Calu3 (cell line): ENCODE results near the gene RUNX2. TPM values are rescaled to one million over a fixed set of nuclear protein-coding genes. Genes with fewer than 3 reads are reported as not detected.

Experiments used
- BruUV-seq: library from RNA; stranded (reverse); fragments of 400-500 nt; replicated peaks from 2 replicates; lab custom pipeline; 2021; lab: Mats Ljungman, UMichigan
- CTCF ChIA-PET: fragments of 300-600 bp; sonication (Branson Sonifier 250); formaldehyde crosslinking; loops from one replicate; lab custom pipeline; 2022; ENCODE audit warnings: antibody characterized with exemption; lab: Charles Lee
- DNase-seq: peaks from one replicate; pipeline ENCODE4 v3.0.0; 2022
- H3K27ac Mint-ChIP-seq: one replicate; pipeline ENCODE4 v1.8.0; 2022; ENCODE audit warnings: mixed read lengths; ENCODE audit not compliant: unreplicated experiment
- H3K27me3 Mint-ChIP-seq: one replicate; pipeline ENCODE4 v1.8.0; 2022; ENCODE audit warnings: mixed read lengths; ENCODE audit not compliant: unreplicated experiment
- H3K36me3 Mint-ChIP-seq: one replicate; pipeline ENCODE4 v1.8.0; 2022; ENCODE audit warnings: mild to moderate bottlenecking, moderate library complexity, mixed read lengths; ENCODE audit not compliant: insufficient read depth, unreplicated experiment
- H3K4me1 Mint-ChIP-seq: one replicate; pipeline ENCODE4 v1.8.0; 2022; ENCODE audit warnings: mild to moderate bottlenecking, low read depth, mixed read lengths; ENCODE audit not compliant: unreplicated experiment
- H3K4me3 Mint-ChIP-seq: one replicate; pipeline ENCODE4 v1.8.0; 2022; ENCODE audit warnings: mild to moderate bottlenecking, low read depth, moderate library complexity, mixed read lengths; ENCODE audit not compliant: unreplicated experiment
- H3K9me3 Mint-ChIP-seq: one replicate; pipeline ENCODE4 v1.8.0; 2022; ENCODE audit warnings: low read depth, mixed read lengths; ENCODE audit not compliant: unreplicated experiment
- intact Hi-C: fragments of 100-400 bp; cut with micrococcal nuclease; formaldehyde crosslinking; loops from one replicate; pipeline ENCODE4 v1.10.0; 2022; ENCODE audit not compliant: unreplicated experiment
- total RNA-seq: library from RNA; stranded (reverse); gene quantifications from 2 replicates; pipeline ENCODE4 v1.2.3, GENCODE V29; 2022
- TF ChIP-seq, protein P1 (sequence below): fragments of 200-600 bp; IDR thresholded peaks from one replicate; pipeline ENCODE4 v1.8.0; 2022; ENCODE audit warnings: antibody characterized with exemption; ENCODE audit not compliant: unreplicated experiment

The RUNX2 gene
- total RNA-seq, 1 experiment from 2014 or later, result 0.54 TPM

DNA sequence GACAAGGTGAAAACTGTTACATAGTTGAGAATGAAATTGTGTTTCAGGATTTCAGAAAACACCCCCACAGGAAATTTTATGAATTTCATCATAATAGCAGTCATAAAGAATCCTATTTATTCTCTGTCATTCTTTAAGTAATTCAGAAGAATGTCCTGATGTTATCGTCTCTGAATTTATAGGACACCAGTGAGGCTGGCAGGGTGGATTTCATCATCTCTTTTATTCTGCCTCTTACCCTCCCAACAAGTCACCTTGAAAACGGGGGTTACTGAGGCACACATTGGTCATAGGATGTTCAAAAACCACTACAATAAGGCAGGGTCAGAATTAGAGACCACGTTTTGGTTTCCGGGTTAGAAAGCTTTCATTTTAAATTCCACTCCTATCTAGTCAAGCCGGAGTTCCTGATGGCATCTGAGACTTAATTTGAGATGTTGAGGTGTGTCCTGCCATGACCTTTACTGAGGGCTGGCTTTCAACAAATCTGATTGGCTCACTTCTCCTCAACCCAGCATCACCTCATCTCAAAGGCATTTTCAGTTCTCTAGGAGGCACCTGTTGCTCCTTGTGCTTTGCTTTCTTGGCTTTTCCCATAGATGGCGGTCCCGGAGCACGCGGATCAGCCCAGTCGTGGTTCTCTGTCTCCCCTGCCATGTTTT is 280.3 kb downstream of the RUNX2 start:
- CTCF ChIA-PET, result interaction anchor here (1.8 kb wide), 1 partner anchor 107 kb away, joined by 7 read pairs; no protein-coding TSS in a partner anchor
- peaks cover 55% of the 10 kb centered on the region for H3K4me1 Mint-ChIP-seq

DNA sequence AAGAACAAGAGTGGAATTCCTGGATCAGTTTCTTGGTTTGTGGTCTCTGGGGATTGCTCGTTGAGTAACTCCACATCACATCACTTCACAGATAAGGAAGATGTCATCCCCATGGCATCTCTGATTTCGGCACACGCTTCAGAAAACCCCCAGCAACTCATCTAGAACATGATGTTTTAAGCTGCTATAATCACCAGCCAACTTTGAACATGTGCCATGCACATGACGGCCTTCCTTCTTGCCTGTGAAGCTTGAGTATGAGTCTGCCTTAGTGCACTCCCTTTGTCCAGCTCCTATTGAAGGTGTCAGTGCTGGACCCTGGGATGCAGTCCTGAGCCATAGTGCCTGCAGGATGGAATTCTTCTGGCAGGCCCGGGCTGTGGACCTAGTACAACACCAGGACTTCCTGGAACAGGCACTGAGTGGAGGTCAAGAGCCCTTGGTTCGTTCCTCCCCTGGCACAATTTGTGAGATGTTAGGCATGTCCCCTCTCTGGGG is 281.1 kb downstream of the RUNX2 start:
- intact Hi-C loops, result loop anchor here (2.0 to 5.0 kb wide), 2 partner anchors 42 to 162 kb away; no protein-coding TSS in a partner anchor
- Mint-ChIP-seq H3K9me3 (no peaks in the 10 kb centered on the region), H3K27ac (peak overlapping the region; percentile 53), H3K4me1 (peaks cover 55% of the 10 kb centered on the region), H3K4me3 (no peak overlapping the region), H3K36me3 (peaks cover 19% of the 10 kb centered on the region), H3K27me3 (no peaks in the 10 kb centered on the region)
- TF ChIP-seq, protein P1, sequence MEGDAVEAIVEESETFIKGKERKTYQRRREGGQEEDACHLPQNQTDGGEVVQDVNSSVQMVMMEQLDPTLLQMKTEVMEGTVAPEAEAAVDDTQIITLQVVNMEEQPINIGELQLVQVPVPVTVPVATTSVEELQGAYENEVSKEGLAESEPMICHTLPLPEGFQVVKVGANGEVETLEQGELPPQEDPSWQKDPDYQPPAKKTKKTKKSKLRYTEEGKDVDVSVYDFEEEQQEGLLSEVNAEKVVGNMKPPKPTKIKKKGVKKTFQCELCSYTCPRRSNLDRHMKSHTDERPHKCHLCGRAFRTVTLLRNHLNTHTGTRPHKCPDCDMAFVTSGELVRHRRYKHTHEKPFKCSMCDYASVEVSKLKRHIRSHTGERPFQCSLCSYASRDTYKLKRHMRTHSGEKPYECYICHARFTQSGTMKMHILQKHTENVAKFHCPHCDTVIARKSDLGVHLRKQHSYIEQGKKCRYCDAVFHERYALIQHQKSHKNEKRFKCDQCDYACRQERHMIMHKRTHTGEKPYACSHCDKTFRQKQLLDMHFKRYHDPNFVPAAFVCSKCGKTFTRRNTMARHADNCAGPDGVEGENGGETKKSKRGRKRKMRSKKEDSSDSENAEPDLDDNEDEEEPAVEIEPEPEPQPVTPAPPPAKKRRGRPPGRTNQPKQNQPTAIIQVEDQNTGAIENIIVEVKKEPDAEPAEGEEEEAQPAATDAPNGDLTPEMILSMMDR, result no peak
- no peak for DNase-seq
- TSS peak; percentile 68 for BruUV-seq
- CTCF ChIA-PET, result interaction anchor here (0.7 to 1.8 kb wide), 2 partner anchors 106 to 162 kb away, joined by 4 to 7 read pairs; no protein-coding TSS in a partner anchor

More for the DNA sequence above, 280.3 kb downstream of the RUNX2 start:
- TF ChIP-seq, protein P1, result no peak
- Mint-ChIP-seq H3K36me3 (peaks cover 19% of the 10 kb centered on the region), H3K27me3 (no peaks in the 10 kb centered on the region), H3K4me3 (peak overlapping the region; percentile 34), H3K9me3 (no peaks in the 10 kb centered on the region), H3K27ac (peak overlapping the region; percentile 53)
- DNase-seq, result peak; percentile 42
- no TSS peak for BruUV-seq
- intact Hi-C loops, result loop anchor here (2.0 to 5.0 kb wide), 2 partner anchors 42 to 161 kb away; no protein-coding TSS in a partner anchor

DNA sequence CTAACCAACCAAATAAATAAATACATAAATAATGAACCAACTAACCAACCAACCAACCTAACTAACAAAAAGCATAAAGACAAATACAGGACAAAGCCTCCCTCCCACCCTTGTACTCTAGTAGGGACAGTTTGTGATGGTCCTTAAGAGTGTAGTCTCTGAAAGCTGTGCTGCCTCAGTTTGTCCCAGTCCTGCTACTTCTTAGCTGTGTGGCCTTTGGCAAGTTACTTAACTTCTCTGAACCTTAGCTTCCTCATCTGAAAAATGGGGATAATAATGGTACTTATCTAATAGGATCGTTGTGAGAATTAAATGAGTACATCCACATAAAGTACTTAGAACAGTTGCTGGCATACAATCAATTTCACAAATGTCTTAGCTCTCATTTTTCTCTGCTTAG is 282.2 kb downstream of the RUNX2 start:
- Mint-ChIP-seq H3K36me3 (peaks cover 19% of the 10 kb centered on the region), H3K4me1 (peaks cover 67% of the 10 kb centered on the region), H3K4me3 (no peak overlapping the region), H3K9me3 (no peaks in the 10 kb centered on the region), H3K27me3 (no peaks in the 10 kb centered on the region), H3K27ac (peak overlapping the region; percentile 53)
- intact Hi-C loops, result loop anchor here (5.0 kb wide), 1 partner anchor 102 kb away; no protein-coding TSS in a partner anchor
- no TSS peak for BruUV-seq
- TF ChIP-seq, protein P1, result no peak
- CTCF ChIA-PET, result interaction anchor here (0.9 to 1.6 kb wide), 4 partner anchors 44 to 104 kb away, joined by 3 to 6 read pairs (median 4); no protein-coding TSS in a partner anchor
- DNase-seq, result no peak

DNA sequence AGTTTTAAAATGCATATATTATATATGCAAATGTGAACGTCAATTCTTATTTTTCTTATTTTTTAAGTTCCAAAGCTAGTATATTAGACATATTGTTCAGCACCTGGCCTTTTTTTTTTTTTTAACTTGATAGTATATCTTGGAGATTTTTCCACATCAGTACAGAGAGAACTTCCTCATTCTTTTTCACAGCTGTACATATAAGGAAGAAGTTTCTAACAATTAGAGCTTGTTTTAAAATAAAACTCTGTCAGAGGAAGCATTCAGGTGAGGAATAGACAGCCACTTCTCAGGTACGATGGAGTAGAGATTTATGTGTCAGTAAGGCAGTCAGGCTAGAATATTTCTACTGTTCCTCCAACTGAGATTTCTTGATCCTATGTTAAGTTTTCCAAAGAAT is 282.7 kb downstream of the RUNX2 start:
- no peaks in the 10 kb centered on the region for H3K27me3 Mint-ChIP-seq
- H3K9me3 Mint-ChIP-seq, result no peaks in the 10 kb centered on the region
- no peak for DNase-seq
- peaks cover 66% of the 10 kb centered on the region for H3K4me1 Mint-ChIP-seq
- H3K27ac Mint-ChIP-seq, result peak overlapping the region; percentile 53
- TF ChIP-seq, protein P1, result no peak
- H3K4me3 Mint-ChIP-seq, result no peak overlapping the region
- H3K36me3 Mint-ChIP-seq, result peaks cover 19% of the 10 kb centered on the region
- CTCF ChIA-PET, result interaction anchor here (0.6 to 1.6 kb wide), 7 partner anchors 38 to 319 kb away, joined by 3 to 6 read pairs (median 4); no protein-coding TSS in a partner anchor
- no TSS peak for BruUV-seq
- intact Hi-C loops, result loop anchor here (5.0 kb wide), 1 partner anchor 101 kb away; no protein-coding TSS in a partner anchor
